ENCODE data around the gene CEACAM7.

GRCh38 chr19:41701401-41702075 lies 13.5 kb upstream of the CEACAM7 start:
- TF ChIP-seq CTCF (IDR thresholded peaks at IDR 0.05; ENCODE audit: insufficient read depth, low read depth, low read length) (no peak), EZH2 (IDR thresholded peaks at IDR 0.05; ENCODE audit: insufficient read depth, low read length) (no peak)
